BJ (cell line): ENCODE measurements around the gene EPOP. TPM values are rescaled to one million over a fixed set of nuclear protein-coding genes. Genes with fewer than 3 reads are reported as not detected.

ENCODE experiments used
- CTCF ChIA-PET: fragments of 350-600 bp; formaldehyde crosslinking; extraction: SDS; loops from one replicate; lab custom pipeline; 2021; ENCODE audit warnings: antibody characterized with exemption, inconsistent platforms; lab: Yijun Ruan, JAX
- POLR2A ChIA-PET: fragments of 300-600 bp; sonication (Branson Sonifier 250); formaldehyde crosslinking; extraction: SDS; loops from one replicate; lab custom pipeline; 2021; ENCODE audit warnings: antibody characterized with exemption; lab: Charles Lee
- DNase-seq: peaks from one replicate; pipeline ENCODE4 v3.0.0-alpha.2; 2011; ENCODE audit warnings: low read depth
- H3K27me3 ChIP-seq: 2 replicates; pipeline ENCODE4 v1.6.0; 2011; ENCODE audit warnings: low read length; ENCODE audit not compliant: control insufficient read depth, insufficient read depth
- H3K36me3 ChIP-seq: 2 replicates; pipeline ENCODE4 v1.5.1; 2011; ENCODE audit warnings: low read length; ENCODE audit not compliant: control insufficient read depth, insufficient read depth
- H3K4me3 ChIP-seq: 2 replicates; pipeline ENCODE4 v1.5.1; 2011; ENCODE audit warnings: low read depth, mild to moderate bottlenecking, control low read depth, low read length
- polyA plus RNA-seq: library from polyadenylated mRNA; depleted of rRNA; stranded (reverse); fragments of >200 nt; gene quantifications from 2 replicates; pipeline ENCODE4 v1.2.3, GENCODE V29; 2011
- TF ChIP-seq, protein P1 (sequence below): IDR thresholded peaks from 2 replicates; pipeline ENCODE4 v1.5.1; 2011; ENCODE audit warnings: low read depth, mild to moderate bottlenecking, control low read depth, inconsistent platforms, low read length, moderate library complexity; ENCODE audit not compliant: insufficient read depth

The EPOP gene
- polyA plus RNA-seq, 1 experiment = 0.52 TPM

- ChIA-PET POLR2A (no interaction called here), CTCF (interaction anchor here (1.0 to 3.6 kb wide), 3 partner anchors 8 to 150 kb away, joined by 3 to 26 read pairs (median 5); no protein-coding TSS in a partner anchor)
- no peak for DNase-seq
- no peaks in the 10 kb centered on the region for H3K36me3 ChIP-seq
- TF ChIP-seq, protein P1, sequence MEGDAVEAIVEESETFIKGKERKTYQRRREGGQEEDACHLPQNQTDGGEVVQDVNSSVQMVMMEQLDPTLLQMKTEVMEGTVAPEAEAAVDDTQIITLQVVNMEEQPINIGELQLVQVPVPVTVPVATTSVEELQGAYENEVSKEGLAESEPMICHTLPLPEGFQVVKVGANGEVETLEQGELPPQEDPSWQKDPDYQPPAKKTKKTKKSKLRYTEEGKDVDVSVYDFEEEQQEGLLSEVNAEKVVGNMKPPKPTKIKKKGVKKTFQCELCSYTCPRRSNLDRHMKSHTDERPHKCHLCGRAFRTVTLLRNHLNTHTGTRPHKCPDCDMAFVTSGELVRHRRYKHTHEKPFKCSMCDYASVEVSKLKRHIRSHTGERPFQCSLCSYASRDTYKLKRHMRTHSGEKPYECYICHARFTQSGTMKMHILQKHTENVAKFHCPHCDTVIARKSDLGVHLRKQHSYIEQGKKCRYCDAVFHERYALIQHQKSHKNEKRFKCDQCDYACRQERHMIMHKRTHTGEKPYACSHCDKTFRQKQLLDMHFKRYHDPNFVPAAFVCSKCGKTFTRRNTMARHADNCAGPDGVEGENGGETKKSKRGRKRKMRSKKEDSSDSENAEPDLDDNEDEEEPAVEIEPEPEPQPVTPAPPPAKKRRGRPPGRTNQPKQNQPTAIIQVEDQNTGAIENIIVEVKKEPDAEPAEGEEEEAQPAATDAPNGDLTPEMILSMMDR = no peak
- H3K27me3 ChIP-seq = peaks cover 14% of the 10 kb centered on the region
- no peak overlapping the region for H3K4me3 ChIP-seq
Observed at GRCh38 chr17:38659415-38659814, 15.3 kb downstream of the EPOP start.

GRCh38 chr17:38658741-38659345 is 15.9 kb downstream of the EPOP start:
- no peaks in the 10 kb centered on the region for H3K36me3 ChIP-seq
- DNase-seq = no peak
- no peak overlapping the region for H3K4me3 ChIP-seq
- ChIA-PET POLR2A (no interaction called here), CTCF (interaction anchor here (1.6 to 3.6 kb wide), 2 partner anchors 8 to 150 kb away, joined by 5 to 26 read pairs; no protein-coding TSS in a partner anchor)
- peaks cover 18% of the 10 kb centered on the region for H3K27me3 ChIP-seq
- TF ChIP-seq, protein P1 = no peak

- H3K4me3 ChIP-seq = no peak overlapping the region
- POLR2A ChIA-PET = no interaction called here
- H3K27me3 ChIP-seq = peaks cover 22% of the 10 kb centered on the region
- DNase-seq = no peak
- CTCF ChIA-PET = interaction anchor here (1.6 to 3.6 kb wide), 2 partner anchors 9 to 149 kb away, joined by 5 to 26 read pairs; no protein-coding TSS in a partner anchor
- TF ChIP-seq, protein P1 = no peak
- H3K36me3 ChIP-seq = no peaks in the 10 kb centered on the region
Observed at GRCh38 chr17:38657824-38658740, 16.7 kb downstream of the EPOP start.

GRCh38 chr17:38656959-38657823 is 17.6 kb downstream of the EPOP start:
- no peak for DNase-seq
- Histone ChIP-seq H3K4me3 (no peak overlapping the region), H3K27me3 (peaks cover 25% of the 10 kb centered on the region), H3K36me3 (no peaks in the 10 kb centered on the region)
- TF ChIP-seq, protein P1 = no peak
- ChIA-PET POLR2A (interaction anchor here (0.7 kb wide), 1 partner anchor 15 kb away, joined by 3 read pairs; no protein-coding TSS in a partner anchor), CTCF (interaction anchor here (0.9 to 3.6 kb wide), 2 partner anchors 10 to 120 kb away, joined by 3 to 26 read pairs; no protein-coding TSS in a partner anchor)
